GM12873 (cell line): ENCODE measurements around the gene KIRREL1.

Experiments
- TF ChIP-seq, protein P1 (sequence below): IDR thresholded peaks from 2 replicates; pipeline ENCODE4 v1.5.1; 2012; ENCODE audit warnings: low read depth, mild to moderate bottlenecking, moderate library complexity, low read length, control low read depth; ENCODE audit not compliant: insufficient read depth; ENCODE audit errors: missing control alignments

Gene KIRREL1

DNA sequence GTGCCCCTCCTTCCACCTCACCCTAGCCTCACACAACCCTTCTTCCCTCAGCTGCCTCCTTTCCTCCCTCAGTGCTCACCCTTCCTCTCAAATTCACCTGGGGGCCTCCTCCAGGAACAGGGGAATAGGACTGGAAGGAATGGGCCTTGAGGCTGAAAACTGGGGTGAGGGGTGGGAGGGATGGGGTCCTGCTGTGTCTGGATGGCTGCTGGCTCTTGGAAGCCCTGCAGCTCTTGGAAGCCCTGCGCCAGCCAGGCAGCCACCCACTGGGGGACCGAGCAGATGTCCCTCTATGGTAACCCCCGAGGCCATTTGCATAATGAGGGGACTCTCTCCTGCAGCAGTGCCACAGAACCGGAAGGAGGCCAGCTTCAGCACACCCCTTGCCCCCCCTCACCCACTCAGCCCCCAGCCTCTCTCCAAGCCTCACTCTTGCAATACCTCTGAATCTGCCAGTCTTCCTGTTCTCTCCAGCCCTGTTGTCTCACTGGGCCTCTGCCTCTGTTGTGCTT is 85.2 kb downstream of the KIRREL1 start:
- TF ChIP-seq, protein P1, sequence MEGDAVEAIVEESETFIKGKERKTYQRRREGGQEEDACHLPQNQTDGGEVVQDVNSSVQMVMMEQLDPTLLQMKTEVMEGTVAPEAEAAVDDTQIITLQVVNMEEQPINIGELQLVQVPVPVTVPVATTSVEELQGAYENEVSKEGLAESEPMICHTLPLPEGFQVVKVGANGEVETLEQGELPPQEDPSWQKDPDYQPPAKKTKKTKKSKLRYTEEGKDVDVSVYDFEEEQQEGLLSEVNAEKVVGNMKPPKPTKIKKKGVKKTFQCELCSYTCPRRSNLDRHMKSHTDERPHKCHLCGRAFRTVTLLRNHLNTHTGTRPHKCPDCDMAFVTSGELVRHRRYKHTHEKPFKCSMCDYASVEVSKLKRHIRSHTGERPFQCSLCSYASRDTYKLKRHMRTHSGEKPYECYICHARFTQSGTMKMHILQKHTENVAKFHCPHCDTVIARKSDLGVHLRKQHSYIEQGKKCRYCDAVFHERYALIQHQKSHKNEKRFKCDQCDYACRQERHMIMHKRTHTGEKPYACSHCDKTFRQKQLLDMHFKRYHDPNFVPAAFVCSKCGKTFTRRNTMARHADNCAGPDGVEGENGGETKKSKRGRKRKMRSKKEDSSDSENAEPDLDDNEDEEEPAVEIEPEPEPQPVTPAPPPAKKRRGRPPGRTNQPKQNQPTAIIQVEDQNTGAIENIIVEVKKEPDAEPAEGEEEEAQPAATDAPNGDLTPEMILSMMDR, result no peak

DNA sequence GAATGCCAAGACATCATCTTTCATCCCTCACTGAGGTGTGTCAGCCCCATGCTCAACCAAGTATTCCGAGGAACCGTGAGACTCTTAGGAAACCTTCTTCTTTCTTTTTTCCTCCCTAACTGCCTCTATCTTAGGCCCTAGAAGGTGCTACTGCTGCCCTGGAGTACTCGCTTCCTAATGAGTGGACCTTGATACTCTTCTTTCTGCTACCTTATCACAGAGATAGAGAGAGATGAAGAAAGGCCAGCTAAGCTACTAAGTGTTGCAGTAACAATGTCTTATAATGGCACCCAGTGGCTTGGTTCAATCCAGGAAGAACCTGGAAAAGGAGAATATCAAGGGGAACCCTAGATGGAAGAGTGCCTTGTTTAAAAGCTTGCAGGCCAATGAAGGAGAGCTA is 86.6 kb downstream of the KIRREL1 start:
- TF ChIP-seq, protein P1, result no peak

DNA sequence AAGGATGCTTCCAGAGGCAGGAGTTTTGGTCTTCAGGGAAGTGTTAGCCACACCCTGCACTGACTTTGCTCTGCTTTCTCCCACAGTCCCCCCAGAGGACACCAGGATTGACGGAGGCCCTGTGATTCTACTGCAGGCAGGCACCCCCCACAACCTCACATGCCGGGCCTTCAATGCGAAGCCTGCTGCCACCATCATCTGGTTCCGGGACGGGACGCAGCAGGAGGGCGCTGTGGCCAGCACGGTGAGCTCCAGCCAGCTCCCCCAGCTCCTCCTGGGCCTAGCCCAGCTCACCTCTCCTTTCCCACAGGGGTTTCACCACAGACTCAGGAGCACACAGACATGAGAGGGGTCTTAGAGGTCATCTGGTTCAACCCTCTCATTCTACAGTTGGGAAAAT is 90.9 kb downstream of the KIRREL1 start:
- TF ChIP-seq, protein P1, result no peak

DNA sequence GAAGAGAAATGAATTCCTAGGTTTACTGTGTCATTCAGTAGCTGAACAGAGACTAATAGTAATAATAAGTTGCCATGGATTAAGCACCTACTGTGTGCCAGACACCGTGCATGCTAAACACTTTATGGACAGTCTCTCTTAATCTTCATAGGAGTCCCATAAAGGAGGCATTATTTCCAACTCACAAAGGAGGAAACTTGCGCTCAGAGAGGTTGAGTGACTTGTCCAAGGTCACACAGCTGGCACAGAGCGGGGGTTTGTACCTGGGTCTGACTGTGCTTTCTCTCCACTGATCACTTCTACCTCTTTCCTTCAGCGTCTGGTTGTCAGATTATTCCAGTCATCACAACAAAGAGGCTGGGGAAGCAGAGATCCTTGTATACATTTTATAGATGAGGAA is 91.3 kb downstream of the KIRREL1 start:
- TF ChIP-seq, protein P1, result no peak

DNA sequence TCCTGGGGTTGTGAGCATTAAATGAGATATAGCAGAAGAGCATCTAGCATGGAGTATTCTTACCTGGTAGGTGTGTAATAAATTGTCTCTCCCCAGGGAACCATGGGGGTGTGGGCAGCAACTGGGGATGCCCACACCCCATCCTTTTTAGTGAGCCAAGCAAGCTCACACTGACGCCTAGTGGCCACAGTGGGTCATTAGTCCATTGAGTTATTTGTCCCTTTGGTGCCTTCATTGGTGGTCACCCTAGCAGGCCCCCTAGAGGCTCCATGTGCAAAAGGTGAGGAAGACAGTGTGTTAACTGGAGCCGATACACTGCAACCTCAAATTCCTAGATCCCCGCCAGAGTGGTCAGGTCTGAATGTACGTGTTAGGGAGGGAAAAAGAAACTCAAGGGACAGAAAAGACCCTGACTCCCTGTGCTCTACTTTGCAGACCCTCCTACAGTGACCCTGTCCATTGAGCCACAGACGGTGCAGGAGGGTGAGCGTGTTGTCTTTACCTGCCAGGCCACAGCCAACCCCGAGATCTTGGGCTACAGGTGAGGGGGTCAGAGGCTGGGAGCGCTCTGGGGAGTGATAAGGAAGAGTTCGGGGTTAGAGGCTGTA is 94.0 kb downstream of the KIRREL1 start:
- TF ChIP-seq, protein P1, result peak; percentile 91

DNA sequence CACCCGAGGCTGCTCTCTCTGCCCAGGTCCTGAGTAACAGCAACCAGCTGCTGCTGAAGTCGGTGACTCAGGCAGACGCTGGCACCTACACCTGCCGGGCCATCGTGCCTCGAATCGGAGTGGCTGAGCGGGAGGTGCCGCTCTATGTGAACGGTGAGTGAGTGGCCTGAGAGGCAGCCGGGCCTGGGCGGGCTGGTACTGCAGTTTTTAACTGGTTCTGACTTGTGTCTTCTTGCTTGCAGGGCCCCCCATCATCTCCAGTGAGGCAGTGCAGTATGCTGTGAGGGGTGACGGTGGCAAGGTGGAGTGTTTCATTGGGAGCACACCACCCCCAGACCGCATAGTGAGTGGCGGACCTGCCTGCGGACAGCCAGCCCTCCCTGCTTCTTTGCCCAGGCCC is 96.0 kb downstream of the KIRREL1 start:
- TF ChIP-seq, protein P1, result no peak

DNA sequence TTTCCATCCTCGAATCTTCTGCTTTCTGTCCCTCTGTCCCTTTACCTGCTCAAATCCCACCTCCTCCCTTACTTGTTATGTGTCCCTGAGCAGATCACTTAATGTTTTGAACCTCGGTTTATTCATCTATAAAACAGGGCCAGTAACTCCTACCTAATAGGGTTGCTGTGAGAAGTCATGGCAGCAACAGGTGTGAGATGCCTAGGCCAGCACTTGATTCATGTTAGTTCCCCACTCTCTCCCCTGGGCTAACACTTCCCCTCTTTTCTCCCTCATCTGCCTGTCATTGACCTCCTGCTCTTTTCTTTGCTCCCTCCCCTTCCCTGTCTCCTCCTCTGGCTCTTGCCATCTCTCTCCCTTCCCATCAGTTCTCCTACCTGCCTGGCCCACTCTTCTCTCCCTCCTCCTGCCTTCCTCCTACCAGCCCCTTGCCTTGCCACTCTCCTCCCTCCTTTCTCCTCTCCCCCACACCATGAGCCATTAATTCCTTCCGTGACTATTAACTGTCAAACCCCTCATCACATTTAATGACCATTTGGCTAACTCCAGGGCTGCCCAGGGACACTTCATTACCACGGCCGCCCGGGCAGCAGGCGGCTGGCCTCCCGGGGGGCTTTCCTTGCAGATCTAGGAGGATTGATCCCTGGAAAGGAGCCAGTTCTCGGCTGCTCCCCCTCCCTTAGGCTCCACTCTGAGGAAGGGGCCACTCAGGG is 96.6 kb downstream of the KIRREL1 start:
- TF ChIP-seq, protein P1, result no peak
